Kidney glomerular epithelial cell (primary cell): Measurements from ENCODE around the gene MUL1.

ENCODE experiments used
- DNase-seq: peaks from one replicate; lab custom pipeline; 2025; lab: John Stamatoyannopoulos, UW

Gene MUL1

DNA sequence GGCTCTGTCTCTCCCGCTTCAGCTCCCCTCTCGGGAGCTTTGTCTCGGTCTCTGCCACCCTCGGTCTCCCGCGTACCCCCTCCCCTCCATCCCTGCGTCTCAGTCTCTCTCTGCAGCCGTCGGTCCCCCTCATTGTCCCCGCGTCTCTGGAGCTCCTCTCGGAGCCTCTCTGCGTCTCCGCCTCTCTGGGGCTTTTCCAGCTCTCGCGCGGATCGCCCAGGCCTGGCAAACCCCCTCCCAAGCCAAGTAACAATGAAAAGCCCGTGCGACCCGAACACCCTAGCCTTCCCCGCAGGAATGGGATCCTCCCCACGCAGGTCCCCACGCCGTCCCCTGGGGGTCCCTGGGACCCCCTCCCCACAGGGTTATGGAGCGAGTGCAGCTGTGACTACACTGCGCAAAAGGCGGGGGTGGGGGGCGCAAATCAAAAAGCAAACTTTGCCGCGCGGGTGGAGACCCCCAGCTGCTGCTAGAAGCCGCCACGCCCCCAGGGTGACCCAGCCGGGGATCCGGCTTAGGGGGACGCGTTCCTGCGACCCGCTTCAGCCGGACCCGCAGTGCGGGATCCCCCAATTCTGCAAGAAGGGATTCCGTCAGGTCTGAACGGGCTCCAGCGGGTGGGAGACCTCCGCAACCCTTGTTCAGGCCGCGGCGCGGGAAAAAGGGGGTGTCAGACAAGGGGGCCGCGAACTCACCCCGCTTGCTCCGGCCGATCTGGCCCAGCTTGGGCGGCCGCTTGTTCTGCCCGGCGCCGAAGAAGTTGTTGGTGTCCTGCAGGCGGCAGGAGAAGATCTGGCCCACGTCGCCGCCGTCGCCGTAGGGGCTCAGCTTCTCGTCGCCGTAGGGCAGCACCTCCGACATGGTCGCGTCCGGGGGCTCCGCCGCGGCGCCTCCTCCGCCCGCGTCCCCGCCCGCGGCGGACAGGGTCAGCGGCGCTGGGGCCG lies 23.2 kb downstream of the MUL1 start:
- no peak for DNase-seq

DNA sequence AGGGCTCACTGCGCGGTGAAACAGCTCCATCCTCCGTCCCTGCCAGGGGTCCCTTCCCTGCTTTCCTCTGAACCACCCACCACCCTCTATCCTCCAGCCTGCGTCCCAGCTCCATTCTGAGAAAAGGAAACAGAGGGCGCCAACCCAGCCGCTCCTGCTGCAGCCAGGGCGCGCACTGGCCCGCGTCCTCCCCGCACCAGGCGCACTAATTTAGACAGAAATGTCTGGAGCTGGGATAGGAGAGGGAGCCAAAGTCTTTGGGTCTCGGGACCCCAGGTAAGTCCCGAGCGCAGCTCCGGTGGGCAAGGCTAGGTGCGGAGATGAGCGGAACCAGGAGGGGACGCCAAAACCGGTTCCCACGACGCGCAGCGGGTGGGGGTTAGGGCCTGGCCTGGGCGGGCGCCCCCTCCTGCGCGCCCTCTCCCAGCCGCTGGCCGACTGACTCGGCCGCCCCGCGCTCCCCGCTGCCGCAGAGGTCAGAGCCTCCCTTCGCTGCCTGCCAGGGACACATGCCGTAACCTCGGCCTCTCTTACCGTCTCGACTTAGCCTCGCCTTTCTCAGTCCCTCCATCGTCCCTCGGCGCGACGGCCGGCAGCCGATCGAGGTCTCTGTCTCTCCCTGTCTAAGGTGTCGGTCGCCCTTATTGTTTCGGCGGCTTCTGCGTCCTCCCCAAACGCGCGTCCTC lies 24.0 kb downstream of the MUL1 start:
- peak; percentile 19 for DNase-seq

DNA sequence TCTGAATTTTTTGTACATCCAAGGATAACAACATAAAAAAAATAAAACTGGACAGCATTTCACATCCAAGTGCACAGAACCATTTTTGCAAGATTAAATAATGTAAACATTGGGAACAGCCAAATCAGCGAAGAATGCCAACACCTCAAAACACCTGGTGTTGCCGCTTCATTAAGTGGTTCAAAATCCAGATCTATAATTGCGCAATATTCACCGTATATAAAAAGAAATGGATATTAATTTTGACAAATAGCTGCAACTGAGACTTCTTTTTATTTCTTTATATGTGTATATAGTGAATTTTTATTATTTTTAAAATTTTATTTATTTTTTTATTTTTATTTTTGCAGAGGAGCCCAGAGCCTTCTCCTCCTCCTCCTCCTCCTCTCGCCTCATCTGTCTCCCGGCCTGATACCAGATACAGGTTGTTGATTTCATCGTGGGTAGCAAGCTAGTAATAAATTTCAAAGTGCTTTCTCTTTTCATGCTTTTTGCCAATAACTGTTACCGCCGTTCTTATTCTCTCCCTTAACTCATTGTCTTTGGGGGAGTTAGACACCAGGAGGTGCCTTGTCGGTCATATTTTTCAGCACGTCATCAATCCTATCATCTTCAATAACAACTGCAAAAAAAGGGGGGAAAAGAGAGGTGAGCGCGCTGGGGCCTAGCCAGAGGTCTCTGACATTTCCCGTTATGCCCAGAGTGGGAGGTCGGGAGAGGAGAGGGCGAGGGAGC lies 24.7 kb downstream of the MUL1 start:
- peak; percentile 20 for DNase-seq

DNA sequence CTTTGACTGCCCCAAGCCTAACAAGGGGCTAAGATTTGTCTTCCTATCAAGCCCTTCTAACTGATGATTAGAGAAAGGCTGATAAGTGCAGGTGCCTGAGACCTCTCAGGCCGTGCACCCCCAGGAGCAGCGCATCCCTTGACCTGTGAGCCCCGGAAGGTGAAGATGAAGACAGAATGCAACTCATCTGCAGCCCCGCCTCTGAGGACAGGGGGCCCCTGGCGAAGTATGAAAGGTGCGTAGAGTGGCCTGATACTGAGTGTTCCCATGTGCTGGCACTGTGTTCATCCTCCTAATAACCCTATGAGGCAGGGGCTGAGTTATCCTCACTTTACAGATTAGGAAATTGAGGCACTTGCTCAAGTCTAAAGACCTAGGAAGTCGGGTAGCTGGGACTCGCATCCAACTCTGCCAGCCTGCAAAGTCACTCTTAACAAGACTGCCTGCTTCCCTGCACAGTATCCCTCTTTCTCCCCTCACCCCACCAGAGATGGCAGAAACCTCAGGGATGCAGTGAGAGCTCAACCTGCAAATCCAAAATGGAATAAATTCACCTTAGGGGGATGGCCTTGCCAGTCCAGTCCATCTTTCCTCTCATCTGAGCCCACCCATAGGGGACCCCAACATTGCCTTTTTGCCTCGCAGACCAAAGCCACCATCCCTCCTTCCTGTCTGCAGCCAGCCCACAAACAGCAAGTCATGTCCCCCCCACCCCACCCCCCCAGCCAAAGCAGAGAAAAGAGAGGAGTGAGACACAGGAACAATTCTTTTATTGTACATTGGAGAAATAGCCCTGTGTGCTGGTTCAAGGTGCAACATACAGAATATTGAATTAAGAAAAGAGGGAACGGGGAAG lies 26.1 kb downstream of the MUL1 start:
- no peak for DNase-seq

DNA sequence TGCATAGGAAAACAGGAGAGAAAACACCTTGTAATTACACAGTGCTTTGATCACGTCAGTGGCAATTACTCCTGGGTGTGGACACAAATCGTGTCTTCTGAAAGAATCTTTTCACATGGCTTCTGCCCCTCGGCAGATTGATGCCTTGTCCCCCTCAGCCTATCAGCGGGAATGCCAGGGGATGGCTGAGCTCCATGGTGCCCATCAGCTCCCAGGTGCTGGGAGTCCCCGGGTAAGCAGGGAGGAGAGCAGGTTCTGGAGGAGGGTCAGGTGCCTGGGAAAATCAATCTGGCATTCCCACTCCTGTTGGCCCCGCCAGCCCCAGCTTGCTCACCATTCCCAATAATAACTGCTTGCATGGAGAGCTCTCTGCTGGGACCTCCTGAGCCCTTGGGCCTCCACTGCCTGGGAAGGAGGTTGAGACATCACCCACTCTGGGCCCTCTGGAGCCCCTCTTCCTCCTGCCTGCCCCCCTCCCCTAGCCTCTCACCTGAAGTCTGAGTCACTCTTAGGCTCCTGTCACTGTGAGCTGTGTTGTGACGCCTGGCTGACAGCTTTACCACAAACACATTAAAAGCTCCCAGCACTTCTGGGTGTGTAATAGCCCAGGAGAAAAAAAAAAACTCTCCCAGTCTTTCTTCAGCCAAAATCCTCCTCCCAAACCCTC lies 26.9 kb downstream of the MUL1 start:
- DNase-seq: peak; percentile 37

DNA sequence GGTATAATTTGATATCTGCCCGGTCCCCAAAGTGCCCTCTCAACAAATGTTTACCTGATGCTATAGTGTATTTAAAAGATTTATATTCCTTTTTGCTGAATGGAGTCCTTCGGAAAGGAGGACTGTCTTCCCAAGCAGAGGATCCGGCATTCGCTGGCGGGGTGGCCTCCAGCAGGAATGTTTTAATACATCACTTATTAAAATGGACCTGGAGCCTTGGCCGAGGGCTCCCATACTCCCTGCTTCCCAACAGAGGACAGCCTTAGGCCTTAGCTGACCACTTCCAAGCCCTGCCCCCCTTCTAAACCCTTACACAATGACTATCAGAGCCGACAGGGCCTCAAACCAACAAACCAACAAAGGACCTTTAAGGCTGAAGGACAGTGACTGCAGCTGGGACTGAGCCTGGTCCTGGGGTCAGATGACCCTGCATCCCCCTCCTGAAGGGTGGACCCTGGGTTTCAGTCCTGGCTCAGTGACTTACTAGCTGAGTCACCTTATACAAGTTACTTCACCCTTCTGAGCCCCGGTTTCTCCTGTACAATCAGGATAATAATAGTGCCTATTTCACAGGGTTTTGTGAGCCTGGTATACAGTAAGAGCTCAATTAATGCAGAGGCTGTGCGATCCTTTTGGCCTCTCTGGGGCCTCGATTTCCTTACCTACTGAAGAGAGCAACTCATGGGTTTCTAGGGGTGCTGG lies 27.6 kb downstream of the MUL1 start:
- peak; percentile 90 for DNase-seq

DNA sequence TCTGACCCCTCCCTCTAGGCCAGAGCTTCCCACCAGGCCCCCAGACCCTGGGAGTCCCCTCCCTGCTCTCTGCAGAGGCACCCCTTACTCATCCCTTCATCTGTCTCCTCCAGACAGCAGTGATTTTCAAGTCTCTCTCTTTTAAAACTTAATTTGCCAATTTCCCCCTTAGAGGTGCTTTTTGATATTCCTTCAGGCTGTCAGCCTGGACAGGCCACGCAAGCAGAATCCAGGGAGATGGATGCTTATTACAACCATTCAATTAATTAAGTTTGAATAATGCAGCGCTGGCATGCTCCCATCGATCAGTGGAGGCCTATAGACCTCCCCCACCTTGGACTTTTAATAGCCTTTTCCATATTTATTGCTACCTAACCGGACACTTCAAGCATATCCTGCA lies 28.1 kb downstream of the MUL1 start:
- DNase-seq: no peak

DNA sequence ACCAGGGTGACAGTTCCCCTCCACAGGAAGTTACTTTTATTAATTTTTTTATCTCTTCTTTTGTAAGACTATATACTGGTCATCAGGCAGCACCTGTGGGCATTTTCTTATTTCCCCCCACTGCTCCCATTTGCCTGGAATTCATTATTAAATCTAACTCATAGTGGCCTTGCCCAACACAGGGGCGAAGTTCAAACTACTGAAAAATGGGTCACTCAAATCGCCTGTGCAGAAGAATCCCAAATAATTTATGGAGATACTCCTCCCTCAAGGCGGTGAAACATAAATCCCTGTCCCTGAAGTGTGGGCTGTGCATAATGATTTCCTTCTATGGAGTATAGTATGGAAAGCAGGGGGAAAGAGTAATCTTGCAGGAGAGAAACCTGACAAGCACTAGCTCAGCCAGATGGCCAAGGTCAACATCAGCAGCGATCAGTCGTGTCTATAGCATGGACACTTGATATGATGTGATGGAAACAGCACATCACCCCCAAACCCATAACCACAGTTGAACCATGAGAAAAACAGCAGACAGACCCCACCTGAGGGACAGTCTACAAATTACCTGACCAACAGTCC lies 29.8 kb downstream of the MUL1 start:
- DNase-seq: no peak

DNA sequence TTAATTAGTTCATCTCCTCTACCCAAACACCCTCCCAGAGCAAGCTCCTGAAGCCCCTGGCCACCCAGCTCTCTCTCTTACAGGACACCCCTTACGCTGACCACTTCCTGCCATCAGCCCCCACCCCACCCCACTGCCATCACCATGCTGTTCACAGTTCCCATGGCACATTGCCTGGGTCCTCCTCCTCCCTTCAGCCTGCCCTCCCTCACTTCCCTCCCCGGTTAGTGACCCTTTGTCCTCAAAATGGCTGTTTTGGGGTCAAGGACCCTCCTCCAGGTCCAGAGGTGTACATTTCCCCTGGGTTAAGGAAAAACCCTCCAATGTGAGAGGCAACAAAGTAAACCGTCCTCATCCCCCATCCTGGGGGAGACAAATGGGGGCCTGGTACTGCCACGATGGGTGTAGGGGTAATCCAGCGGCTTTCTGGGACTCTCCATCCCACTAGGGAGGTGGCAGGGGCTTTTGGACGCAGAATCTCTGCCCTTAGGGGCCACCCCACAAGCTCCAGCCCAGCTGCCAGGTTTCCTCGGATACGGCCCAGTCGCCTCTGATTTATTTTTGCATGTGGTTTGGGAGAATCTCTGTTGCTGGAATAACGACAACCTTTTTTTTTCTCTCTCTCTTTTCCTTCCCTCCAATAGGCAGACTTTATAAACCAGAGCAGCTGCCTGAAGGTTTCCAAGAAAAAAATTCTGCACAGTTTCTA lies 30.4 kb downstream of the MUL1 start:
- DNase-seq: no peak

DNA sequence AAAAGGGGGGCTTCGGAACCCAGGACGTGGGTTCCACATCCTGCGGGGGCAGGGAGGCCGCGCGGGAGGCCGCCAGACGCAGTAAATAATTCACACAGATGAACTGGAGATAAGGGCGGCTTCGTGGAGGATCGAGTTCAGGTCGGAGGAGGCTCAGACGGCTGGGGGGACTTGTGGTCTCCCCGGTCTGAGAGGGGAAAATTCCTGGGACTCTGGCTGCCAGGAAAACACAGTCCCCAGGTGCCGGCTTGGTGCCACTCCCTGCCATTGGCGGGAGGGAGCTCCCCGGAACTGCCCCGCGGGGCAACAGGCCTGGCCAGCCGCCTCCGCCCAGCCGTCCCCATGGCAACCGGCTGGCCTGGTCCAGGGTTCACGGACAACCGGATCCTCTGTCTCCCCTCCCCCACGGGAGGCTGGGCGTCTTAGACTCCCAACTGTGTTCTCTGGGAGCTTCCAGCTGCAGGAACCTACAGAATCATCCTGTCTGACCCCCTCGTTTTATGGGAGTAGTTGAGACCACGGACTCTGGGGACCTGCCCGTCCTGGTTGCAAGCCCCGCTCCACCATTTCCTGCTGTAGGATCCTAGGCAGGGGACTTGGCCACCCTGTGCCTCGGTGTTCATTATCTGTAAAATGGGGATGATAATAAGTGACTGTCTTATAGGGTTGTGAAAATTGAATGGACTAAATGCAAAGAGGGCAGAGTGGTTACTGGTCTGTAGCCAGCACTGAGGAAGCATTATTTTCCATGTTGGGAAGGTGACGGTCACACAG lies 31.5 kb downstream of the MUL1 start:
- DNase-seq: peak; percentile 46

DNA sequence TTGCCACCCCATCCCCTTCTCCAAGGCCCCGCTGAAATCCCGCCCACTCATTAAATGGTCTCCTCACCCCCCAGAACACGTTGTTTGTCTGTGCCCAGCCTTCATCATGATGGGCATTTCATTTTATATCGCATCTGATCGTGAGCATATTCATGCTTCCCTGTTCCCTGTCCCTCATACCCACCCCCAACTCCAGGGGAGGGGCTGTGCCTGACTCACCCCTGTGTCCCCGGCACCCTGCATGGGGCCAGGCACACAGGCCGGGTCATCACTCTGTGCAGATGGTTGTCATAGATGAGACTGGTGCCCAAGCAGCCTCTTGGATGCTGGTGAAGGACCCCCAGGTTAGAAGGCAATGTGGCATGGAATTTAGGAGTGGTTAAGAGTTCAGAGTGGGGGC lies 33.0 kb downstream of the MUL1 start:
- no peak for DNase-seq

DNA sequence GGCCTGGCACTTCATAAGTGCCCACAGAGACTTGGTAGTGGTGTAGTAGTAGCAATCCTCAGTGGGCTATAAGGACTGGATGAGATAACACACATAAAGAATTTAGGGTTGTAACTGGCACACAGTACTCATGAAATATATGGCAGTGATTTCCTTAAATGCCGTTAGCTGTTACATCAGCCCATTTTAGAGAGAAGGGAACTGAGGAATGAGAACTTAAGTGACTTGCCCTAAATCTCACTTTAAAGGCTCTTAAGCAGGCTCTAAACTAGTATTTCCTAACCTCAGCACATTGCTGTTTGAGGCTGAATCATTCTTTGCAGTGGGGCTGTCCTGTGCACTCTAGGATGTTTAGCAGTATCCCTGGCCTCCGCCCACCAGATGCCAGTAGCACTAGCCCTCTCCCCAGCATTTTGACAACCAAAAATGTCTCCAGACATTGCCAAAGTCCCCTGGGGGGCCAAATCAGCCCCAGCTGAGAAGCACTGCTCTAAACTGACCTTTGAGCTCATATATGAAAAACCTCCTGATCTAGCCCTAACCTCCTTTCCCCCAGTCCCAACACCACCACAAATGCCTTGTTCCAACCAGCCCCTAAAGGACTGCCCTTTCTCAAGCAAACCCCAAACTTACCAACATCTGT lies 33.5 kb downstream of the MUL1 start:
- no peak for DNase-seq

DNA sequence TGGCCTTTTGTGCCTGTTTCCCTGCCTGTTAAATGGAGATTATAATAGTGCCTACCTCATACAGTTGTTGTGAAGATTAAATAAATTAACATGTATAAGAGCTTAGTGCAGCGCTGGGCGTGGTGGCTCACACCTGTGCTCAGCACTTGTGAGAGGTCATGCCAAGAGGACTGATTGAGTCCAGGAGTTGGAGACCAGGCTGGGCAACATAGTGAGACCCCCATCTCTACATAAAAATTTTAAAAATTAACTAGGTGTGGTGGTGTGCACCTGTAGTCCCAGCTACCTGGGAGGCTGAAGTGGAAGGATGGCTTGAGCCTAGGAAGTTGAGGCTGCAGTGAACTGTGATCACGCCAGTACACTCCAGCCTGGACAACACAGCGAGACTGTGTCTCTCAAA lies 34.1 kb downstream of the MUL1 start:
- DNase-seq: no peak

DNA sequence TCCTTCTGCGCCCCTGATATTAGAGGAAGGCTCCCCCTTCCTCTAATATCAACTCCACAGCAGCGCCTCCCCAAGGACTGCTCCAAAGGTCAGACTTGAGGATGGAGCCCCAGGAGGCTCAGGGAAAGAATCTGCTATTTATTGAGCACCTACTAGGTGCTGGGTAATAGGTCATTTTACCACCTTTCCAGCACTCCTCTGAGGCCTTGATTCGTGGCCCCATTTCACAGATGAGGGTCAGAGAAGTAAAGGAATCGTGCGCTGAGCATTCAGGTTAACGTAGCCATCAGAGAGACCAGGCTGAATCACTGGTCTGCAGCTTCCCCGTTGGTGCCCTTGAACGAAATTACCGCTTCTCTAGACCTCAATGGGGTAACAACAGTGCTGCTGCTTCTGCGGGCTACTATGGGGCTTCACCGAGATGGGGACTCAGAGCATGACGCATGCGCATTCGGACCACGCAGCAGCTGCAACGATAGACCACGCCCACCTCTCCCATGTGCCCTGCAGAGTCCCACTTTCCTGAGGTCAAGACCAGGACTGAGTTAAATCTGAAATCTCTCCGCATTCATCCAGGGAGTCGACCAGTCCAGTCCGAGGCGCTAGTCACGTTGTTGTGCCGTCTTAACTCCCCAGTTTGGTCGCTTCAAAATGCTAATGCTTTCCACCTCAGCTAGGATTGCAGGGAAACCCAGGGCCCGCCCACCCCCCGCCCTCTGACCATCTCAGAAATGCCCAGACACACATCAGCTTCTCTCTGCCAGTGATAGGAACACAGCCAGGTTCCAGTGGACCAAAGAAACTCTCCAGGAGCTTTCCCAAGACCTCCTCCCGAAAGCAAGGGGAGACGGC lies 34.9 kb downstream of the MUL1 start:
- peak; percentile 36 for DNase-seq

DNA sequence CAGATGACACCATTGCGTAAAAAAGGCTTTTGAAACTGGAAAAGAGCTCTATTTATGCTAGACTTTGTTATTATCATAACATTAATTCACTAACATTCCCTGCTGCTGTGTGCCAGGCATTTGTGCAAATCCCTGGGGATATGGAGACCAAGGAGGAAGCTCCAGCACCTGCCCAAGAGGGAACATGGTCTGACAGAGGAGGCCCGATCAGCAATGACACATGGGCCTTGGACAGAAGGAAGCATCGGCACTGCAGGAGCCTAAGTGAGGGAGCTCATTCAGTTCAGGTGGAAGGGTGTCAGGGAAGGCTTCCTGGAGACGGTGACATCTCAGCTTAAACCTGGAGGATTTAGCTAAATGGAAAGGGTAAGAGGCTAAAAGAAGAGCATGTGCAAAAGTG lies 35.8 kb downstream of the MUL1 start:
- no peak for DNase-seq

DNA sequence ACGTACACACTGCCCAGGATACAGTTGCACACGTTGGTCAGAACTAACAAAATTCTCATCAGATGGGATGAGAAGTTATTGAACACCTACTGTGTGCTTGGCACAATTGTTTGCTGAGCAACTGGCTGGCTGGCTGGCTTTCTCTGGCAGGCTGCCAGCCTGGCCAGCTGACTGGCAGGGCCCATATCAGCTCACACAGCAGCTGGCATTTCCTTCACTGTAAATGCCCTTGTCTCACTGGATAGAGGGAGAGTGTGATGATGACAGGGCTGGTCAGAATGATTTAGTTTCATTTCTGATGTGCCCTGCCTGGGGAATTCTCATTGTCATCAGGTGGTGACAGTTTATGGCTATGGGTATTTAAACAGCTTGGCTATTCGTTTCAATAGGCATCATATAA lies 37.8 kb downstream of the MUL1 start:
- DNase-seq: peak; percentile 24

DNA sequence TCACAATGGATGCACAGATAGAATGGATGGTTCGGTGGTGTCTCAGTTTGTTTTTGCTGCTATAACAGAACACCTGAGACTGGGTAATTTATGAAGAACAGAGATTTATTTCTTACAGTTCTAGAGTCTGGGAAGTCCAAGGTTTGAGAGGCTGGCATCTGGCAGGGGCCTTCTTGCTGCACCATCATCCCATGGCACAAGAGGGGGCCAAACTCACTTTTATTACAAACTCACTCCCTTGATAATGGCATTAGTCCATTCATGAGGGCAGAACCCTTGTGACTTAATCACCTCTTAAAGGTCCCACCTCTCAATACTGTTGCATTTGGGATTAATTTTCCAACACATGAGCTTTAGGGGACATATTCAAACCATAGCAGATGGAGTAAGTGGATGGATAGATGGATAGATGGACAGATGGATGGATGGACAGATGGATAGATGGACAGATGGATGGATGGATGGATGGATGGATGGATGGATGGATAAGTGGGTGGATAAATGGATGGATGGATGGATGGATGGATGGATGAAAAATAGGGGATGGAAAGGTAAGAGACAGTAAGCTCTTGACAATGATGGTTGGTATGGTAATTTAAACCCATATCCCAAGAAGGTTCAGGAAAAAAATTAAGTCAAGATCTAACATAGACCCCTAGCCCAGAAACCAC lies 38.4 kb downstream of the MUL1 start:
- no peak for DNase-seq
